Kasumi-1 (cell line): ENCODE measurements around the gene ASCL5.
"Not testable (repeated sequence)": the region's sequence is repeated elsewhere in the genome, so short reads cannot be mapped to it uniquely, and the experiment has no call there.

Experiments
- DNase-seq, 2 experiments: peaks; one replicate each; lab custom pipeline; 2025; lab: John Stamatoyannopoulos, UW

Gene ASCL5, protein sequence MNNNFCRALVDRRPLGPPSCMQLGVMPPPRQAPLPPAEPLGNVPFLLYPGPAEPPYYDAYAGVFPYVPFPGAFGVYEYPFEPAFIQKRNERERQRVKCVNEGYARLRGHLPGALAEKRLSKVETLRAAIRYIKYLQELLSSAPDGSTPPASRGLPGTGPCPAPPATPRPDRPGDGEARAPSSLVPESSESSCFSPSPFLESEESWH

DNA sequence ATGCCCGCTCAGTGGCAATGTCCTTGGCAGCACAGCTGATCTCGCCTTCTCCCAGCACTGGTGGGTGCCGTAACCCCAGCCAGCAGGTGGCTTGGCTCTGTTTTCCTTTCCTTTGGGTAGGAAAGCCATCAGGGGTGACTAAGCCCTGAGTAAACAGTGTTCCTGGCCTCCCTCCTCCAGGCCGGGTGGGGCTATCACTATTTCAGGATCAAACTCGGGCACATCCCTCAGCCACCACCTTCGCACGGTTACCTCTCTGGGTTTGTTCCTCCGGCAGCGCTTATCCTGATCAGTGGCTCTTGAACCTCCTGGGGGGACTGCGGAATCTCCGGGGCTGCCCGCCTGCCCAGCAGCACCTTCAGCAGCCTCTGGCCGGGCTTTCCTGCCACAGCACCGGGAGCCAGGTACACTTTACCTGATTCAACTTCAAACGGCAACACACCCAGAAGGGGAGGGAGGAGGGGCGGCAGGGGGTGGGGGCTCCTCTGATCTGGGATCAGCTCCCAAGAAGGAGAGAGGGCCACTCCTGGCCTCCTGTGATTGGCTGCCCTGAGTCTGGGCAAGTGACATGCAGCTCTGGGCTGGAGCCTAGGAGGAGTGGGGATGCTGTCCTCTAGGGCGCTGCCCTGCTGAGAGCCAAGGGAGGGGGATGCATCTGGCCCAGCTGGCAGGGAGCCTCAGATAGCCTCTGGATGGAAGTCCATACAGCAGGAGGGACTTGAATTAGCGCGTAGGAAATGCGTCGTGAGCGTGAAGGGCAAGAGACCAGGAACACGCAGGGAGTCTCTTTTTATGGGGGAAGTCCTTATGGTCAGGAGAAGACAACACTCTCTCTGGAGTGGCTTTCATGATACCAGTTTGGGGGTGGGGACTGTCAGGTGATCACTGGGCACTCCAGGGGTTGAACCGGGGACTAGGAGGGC is at the start of gene ASCL5:
Gene ASCL5 (minus strand): TSS at position 353 of the 923 bp plus-strand sequence. CDS start 11,812 bp downstream, outside the sequence.
- no peak for DNase-seq

GRCh38 chr1:201175820-201176500 is 49.0 kb upstream of the ASCL5 start:
- DNase-seq, result no peak

- no peak for DNase-seq
Measured at GRCh38 chr1:201173736-201174135, 46.8 kb upstream of the ASCL5 start.

GRCh38 chr1:201172999-201173610 is 46.1 kb upstream of the ASCL5 start:
- no peak for DNase-seq

DNA sequence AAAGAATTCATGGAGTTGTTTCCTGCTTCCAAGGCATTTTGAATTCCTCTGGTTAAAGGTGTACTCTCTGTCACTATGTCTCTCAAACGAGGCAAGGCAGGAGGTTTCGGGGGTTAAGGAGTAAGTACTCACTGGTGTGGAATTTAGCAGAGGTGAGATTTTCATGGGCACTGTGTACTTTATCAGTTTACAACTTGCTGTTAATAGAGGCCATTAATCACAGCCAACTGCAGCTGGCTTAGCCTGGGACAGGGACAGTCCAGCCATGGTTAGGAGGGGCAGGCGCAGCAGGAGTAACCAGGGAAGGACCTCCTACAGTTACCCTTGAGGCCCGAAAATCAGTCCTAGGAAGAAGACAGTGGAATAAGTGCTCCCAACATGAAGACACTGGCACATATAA is 45.3 kb upstream of the ASCL5 start:
- DNase-seq, result no peak

DNA sequence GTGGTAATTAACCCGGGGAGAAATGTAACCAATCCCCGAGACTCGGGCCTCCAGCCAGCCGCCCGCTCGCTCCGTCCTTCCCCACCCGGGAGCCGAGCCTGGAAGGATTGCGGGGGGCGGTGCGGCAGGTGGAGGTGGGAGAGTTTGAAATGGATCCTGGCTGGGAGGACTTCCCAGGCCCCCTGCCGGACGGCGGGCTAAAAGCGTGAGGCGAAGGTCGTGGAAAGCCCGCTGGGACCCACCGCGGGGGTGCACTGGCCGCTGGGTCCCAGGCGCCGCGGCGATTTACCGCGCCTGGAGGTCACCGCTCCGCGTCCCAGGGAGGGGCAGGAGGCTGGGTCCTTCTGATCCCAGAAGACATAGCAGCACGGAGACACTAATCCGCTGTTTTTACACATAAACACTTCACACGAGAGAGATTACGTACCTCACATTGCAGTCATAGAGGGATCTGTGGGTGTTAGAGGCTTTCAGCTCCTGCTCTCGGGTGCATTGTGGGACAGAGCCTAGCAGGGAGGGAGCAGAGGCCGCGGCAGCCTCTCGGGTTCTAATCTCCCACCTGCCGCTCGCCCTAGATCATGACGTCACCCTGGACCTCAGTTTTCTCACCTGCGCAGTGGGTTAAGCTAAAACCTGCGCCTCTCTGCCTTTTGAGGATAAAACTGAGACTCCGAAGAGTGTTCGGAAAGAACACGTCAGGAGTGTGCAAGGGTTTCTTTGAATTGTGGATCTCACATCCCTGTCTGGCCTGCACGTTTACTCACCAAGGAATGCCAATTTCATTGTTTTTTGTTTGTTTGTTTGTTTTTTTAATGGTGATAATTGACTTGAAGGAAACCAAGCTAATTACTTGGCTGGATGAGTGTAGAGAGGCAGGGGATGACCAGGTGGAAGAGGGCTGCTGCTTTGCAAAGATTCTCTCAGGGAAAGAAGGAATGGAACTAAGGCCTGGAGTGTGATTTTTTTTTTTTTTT is 44.4 kb upstream of the ASCL5 start:
- DNase-seq, result peak; percentile 2 to 43

- DNase-seq, result peak; percentile 69 to 80
Measured at GRCh38 chr1:201170533-201171062, 43.6 kb upstream of the ASCL5 start.

DNA sequence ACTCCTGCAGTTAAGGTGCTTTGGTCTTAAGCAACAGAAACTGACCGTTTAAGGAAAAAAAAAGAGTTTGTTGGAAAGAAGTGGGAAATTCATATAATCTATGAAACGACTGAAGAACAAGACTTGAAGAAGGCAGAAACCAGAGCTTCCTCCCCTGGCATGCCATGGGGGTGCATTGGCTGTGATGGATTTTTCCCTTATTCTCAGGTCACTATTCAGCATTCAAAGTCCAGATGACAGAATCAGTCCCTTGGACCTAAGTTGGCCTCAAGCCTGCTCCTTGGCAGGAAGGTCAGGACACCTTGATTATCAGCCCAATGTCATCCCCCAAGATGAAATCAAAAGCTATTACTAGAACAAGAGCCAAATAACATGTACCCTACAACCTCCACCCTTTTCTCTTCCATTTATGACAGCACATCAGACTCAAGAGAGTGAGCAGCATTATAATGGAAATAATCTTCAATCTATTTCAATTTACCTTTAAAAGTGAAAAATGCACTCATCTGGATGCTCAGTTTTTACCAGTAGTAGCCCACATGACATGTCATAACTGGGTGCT is 43.1 kb upstream of the ASCL5 start:
- DNase-seq, result no peak

DNA sequence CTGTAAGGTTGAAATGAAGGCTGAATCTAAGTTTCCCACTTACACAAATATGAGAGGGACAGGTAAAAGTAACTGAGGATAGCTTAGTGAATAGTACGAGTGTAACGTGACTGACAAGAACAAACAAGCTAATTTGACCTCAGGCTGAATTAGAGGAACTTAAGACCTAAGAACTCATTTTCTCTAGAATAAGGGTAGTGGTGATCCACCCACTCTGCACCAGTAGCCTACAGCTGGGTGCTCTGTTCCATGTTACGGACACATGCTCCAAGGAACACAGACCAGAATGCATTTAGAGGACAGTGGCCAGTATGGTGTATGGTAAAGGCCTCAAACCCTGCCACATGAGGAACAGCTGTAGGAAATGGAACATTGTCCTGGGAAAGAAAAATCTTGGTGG is 42.2 kb upstream of the ASCL5 start:
- DNase-seq, result no peak

GRCh38 chr1:201167041-201167991 is 40.3 kb upstream of the ASCL5 start:
- no peak for DNase-seq

DNA sequence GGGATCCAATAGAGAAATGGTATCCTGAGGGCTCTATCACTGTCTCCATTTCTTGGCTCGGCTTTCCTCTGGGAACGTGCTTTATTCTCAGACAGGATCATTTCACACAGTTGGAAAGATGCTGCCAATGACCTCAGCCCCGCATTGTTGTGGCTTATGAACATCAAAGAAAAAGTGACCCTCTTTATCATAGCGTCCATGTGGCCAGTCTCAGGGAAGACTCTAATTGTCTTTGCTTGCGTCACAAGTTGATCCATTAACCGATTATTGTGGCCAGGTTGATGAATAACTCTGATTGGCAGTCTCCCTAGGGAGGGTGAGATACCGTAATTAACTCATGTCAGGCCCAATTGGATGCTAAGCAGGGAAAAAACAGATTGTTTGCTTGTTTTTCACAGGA is 37.7 kb upstream of the ASCL5 start:
- no peak for DNase-seq

DNA sequence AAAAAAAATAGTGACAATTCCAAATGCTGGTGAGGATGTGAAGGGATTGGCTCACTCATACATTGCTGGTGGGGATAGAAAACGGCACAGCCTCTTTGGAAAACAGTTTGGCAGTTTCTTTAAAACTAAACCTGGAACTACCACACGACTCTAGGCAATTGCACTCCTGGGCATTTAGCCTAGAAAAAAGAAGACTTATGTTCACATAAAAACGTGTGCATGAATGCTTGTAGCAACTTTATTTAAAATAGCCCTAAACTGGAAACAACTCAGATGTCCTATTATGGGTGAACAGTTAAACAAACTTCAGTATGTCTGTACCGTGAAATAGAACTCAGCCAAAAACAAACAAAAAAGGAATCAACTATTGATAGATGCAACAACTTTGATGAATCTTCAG is 36.7 kb upstream of the ASCL5 start:
- no peak for DNase-seq

GRCh38 chr1:201163036-201163435 is 36.1 kb upstream of the ASCL5 start:
- not testable (repeated sequence) for DNase-seq

- no peak for DNase-seq
Measured at GRCh38 chr1:201157949-201158348, 31.0 kb upstream of the ASCL5 start.

DNA sequence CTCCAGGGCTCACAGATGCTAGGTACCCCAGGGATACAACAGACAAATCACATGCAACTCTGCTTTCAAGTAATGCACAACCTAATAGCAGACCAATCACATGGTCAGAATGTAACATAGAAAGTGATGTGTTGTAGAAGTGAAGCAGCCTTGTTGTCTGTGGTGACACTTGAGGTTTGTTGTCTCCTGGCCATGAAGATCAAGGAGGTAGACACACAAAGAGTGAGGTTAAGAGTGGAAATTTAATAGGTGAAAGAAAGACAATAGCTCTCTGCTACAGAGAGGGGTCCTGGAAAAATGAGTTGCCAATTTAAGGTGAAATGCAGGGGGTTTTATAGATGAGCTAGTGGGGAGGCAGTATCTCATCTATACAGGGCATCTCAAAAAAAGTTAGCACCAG is 29.8 kb upstream of the ASCL5 start:
- DNase-seq, result no peak

DNA sequence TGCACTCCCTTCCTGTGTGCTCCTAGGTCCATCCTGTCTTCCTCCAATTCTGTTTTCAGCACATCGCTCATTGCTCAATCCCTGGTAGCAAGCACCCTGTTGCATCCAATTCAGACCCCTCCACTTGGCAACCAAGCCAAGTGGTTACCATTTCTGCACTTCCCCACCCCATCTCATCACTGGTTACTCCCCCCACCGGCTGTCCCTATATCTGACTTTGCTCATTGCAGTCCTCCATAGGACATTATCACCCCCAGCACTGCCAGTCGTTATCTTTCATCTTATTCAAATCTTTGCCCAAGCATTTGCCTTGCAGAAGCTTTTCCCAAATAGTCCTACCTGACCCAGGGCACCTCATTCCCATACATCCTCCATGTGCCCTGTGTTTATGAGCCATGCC is 29.4 kb upstream of the ASCL5 start:
- DNase-seq, result no peak

GRCh38 chr1:201155354-201155753 is 28.4 kb upstream of the ASCL5 start:
- DNase-seq, result no peak

DNA sequence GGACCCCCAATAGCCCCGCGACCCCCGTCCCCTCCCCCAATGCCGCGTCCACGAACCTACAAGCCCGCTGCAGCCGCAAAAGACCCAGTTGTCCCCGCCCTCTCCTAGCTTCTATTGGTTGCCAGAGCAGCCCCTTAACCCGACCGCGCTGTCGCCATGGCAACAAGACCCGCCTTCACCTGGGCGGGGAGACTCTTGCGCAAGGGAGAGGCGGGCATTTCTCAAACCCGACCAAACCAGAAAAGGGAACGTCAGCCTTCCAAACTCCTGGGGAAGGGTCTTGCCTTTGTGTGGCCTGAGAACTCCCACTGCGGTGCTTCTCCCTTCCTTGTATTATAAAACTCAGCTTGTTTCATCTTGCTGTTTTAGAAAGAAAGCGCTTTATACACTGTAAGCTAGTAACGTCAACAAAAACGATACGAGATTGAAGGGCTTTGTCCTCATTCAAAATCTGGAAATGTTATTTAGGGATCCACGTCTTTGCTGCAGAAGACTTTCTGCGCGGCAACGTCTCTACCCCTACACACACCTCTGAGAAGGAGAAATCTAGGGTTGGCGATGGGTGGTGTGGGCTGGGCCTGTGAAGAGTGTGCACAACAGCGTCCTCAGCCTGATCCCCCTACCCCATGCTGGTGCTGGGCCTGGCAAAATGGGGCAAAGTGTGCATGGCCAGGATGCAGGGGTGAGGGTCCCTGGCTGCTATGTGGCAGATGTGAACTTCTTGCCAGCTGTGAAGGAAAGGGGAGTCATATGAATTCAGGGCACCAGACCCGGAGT is 27.6 kb upstream of the ASCL5 start, which contains the start of gene TMEM9:
Gene TMEM9 (minus strand): TSS at position 86 of the 777 bp plus-strand sequence. CDS start 551 bp downstream, outside the sequence.
- DNase-seq, result peak; percentile 90 to 92
